Breast epithelium (tissue), 4 donors: ENCODE data around the gene KLF12. TPM values are rescaled to one million over a fixed set of nuclear protein-coding genes. Genes with fewer than 3 reads are reported as not detected.

Experiments
- DNase-seq, 2 donors: peaks; one replicate each; pipeline ENCODE4 v3.0.0-alpha.2; 2019; ENCODE audit warnings: low spot score in 2 of 2
- H3K27ac ChIP-seq, 2 donors: fragments of 200-600 bp; sonication (generic) in 1 of 2; one replicate each; pipeline ENCODE4 v1.5.1; 2016 to 2019; ENCODE audit warnings: mild to moderate bottlenecking in 1 of 2
- H3K27me3 ChIP-seq, 2 donors: fragments of 200-600 bp; sonication (generic) in 1 of 2; one replicate each; pipeline versions ENCODE4 v1.5.1 to v1.6.0; 2017 to 2019; ENCODE audit warnings: control low read depth in 1 of 2, mild to moderate bottlenecking in 1 of 2
- H3K36me3 ChIP-seq: fragments of 200-600 bp; one replicate; pipeline ENCODE4 v1.5.1; 2019
- H3K4me1 ChIP-seq, 2 donors: fragments of 200-600 bp; sonication (generic); one replicate each; pipeline ENCODE4 v1.5.1; 2016 to 2019; ENCODE audit warnings: control low read depth in 1 of 2
- H3K4me3 ChIP-seq, 3 donors: fragments of 200-600 bp; sonication (generic); 1 replicate in 2 of 3; 2 replicates in 1 of 3; pipeline ENCODE4 v1.5.1; 2016 to 2019; ENCODE audit warnings: mild to moderate bottlenecking in 3 of 3, moderate library complexity in 2 of 3
- H3K9me3 ChIP-seq, 2 donors: fragments of 200-600 bp; sonication (generic) in 1 of 2; one replicate each; pipeline ENCODE4 v1.5.1; 2016 to 2019; ENCODE audit warnings: control low read depth in 1 of 2
- CTCF ChIP-seq, 3 donors: fragments of 450-650 bp; IDR thresholded peaks; one replicate each; pipeline ENCODE4 v1.5.1; 2016 to 2017; ENCODE audit warnings: antibody characterized with exemption in 3 of 3, mild to moderate bottlenecking in 3 of 3, moderate library complexity in 3 of 3
- POLR2A ChIP-seq: fragments of 450-650 bp; IDR thresholded peaks from one replicate; pipeline ENCODE4 v1.6.1; 2016; ENCODE audit warnings: antibody characterized with exemption, mild to moderate bottlenecking, moderate library complexity
- POLR2AphosphoS5 ChIP-seq, 3 donors: sonication (generic); formaldehyde crosslinking; IDR thresholded peaks; one replicate each; pipeline ENCODE4 v1.6.1; 2017; ENCODE audit warnings: antibody characterized with exemption in 3 of 3
- intact Hi-C: fragments of 100-400 bp; cut with DNase I; formaldehyde crosslinking; loops from one replicate; pipeline ENCODE4 v1.15.1; 2023; ENCODE audit warnings: low total_unique reads
- total RNA-seq, 3 donors: library from RNA; depleted of rRNA; stranded (reverse); fragments of >200 nt; gene quantifications; one replicate each; pipeline ENCODE4 v1.1.0, GENCODE V29; 2016

Gene KLF12
- total RNA-seq, 3 donors from 2014 or later: 8.5 to 13.6 (median 9.8) TPM

- H3K9me3 ChIP-seq: peaks cover 9 to 10% of the 10 kb centered on the region in 2 donors
- H3K36me3 ChIP-seq: no peaks in the 10 kb centered on the region
- no peak overlapping the region for H3K27ac ChIP-seq
- H3K27me3 ChIP-seq: no peaks in the 10 kb centered on the region
- no peak overlapping the region for H3K4me3 ChIP-seq
- no peak for TF ChIP-seq CTCF (IDR thresholded peaks at IDR 0.05)
- no peak for TF ChIP-seq POLR2A
- TF ChIP-seq POLR2AphosphoS5 (IDR thresholded peaks at IDR 0.05): no peak
- no peaks in the 10 kb centered on the region for H3K4me1 ChIP-seq
- intact Hi-C loops: no loop called here
- DNase-seq: no peak
Observed at GRCh38 chr13:74114202-74114601, 20.0 kb downstream of the KLF12 start.

GRCh38 chr13:74111901-74112824 is 22.0 kb downstream of the KLF12 start:
- Histone ChIP-seq H3K36me3 (no peaks in the 10 kb centered on the region), H3K4me1 (no peaks in the 10 kb centered on the region), H3K4me3 (no peak overlapping the region), H3K27ac (no peak overlapping the region), H3K9me3 (no peaks in the 10 kb centered on the region), H3K27me3 (no peaks in the 10 kb centered on the region)
- TF ChIP-seq CTCF (IDR thresholded peaks at IDR 0.05) (no peak), POLR2A (no peak), POLR2AphosphoS5 (IDR thresholded peaks at IDR 0.05) (no peak)
- DNase-seq: no peak
- intact Hi-C loops: no loop called here

GRCh38 chr13:74111399-74111798 is 22.8 kb downstream of the KLF12 start:
- intact Hi-C loops: no loop called here
- Histone ChIP-seq H3K27ac (no peak overlapping the region), H3K4me1 (no peaks in the 10 kb centered on the region), H3K4me3 (no peak overlapping the region), H3K27me3 (no peaks in the 10 kb centered on the region), H3K36me3 (no peaks in the 10 kb centered on the region), H3K9me3 (no peaks in the 10 kb centered on the region)
- DNase-seq: no peak
- TF ChIP-seq CTCF (IDR thresholded peaks at IDR 0.05) (no peak), POLR2AphosphoS5 (IDR thresholded peaks at IDR 0.05) (no peak), POLR2A (no peak)

GRCh38 chr13:74110053-74110452 is 24.2 kb downstream of the KLF12 start:
- intact Hi-C loops: no loop called here

More at GRCh38 chr13:74110053-74110452, 24.2 kb downstream of the KLF12 start:
- TF ChIP-seq CTCF (IDR thresholded peaks at IDR 0.05): no peak
- TF ChIP-seq POLR2A: no peak
- no peak for TF ChIP-seq POLR2AphosphoS5 (IDR thresholded peaks at IDR 0.05)
- H3K36me3 ChIP-seq: no peaks in the 10 kb centered on the region
- H3K9me3 ChIP-seq: no peaks in the 10 kb centered on the region
- H3K27me3 ChIP-seq: no peaks in the 10 kb centered on the region
- no peak overlapping the region for H3K27ac ChIP-seq
- H3K4me3 ChIP-seq: no peak overlapping the region
- no peaks in the 10 kb centered on the region for H3K4me1 ChIP-seq
- DNase-seq: no peak
